ENCODE results near the gene ARL10.

Gene ARL10

GRCh38 chr5:176410486-176411180 is 45.3 kb downstream of the ARL10 start:
- Histone ChIP-seq H3K9me3 (ENCODE audit: control insufficient read depth in 1 of 2, low read length in 2 of 2) (no peaks in the 10 kb centered on the region), H3K9ac (ENCODE audit: low read depth in 1 of 2, low read length in 2 of 2) (no peak overlapping the region), H3K36me3 (ENCODE audit: control insufficient read depth in 1 of 2, insufficient read depth in 2 of 2, low read length in 2 of 2) (peaks cover 27 to 43% of the 10 kb centered on the region in 2 donors), H3K27ac (ENCODE audit: low read depth, low read length) (no peak overlapping the region), H3K4me3 (ENCODE audit: low read depth in 1 of 2, low read length in 2 of 2) (no peak overlapping the region), H3K4me1 (ENCODE audit: control insufficient read depth in 1 of 2, insufficient read depth in 2 of 2, low read length in 2 of 2) (peaks cover 45 to 48% of the 10 kb centered on the region in 2 donors), H3K27me3 (ENCODE audit: control insufficient read depth in 1 of 2, insufficient read depth in 2 of 2, low read length in 2 of 2) (no peaks in the 10 kb centered on the region)

DNA sequence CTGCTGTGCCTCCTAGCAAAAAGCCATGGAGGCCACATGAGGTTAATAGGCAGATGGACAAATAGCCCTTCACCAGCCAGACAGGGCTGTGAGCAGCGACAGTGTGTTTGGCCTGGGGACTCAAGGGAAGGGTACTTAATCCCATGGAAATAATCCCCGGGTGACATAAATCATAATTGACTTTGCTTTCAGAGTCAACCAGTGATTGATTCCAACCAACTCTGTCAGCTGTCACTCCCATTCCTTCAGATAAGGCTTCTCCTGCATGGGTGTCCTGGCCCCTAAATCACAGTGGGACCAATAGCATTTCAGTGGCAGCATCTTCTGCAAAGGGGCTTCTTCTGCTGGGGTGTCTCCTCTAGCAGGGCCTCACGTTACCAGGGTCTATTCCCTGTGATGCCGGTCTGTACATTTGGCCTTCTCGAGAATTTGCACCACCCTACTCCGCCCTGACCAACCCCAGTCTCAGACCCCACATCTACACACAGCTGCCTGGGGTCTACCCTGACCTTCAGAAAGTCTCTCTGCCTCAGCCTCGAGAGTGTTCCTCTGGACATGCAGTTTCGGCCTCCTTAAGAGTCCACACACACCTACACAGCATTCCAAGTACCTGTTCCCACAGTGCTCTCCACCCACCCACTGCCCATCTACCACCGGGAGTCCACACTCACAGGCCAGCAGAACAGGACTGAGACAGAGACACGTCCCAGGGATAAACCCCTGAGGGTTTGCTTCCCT is 47.4 kb downstream of the ARL10 start:
- Histone ChIP-seq H3K9ac (ENCODE audit: low read depth in 1 of 2, low read length in 2 of 2) (peak overlapping the region in 1 of 2 donors; percentile 27), H3K9me3 (ENCODE audit: control insufficient read depth in 1 of 2, low read length in 2 of 2) (no peaks in the 10 kb centered on the region), H3K4me1 (ENCODE audit: control insufficient read depth in 1 of 2, insufficient read depth in 2 of 2, low read length in 2 of 2) (peaks cover 37 to 39% of the 10 kb centered on the region in 2 donors), H3K27me3 (ENCODE audit: control insufficient read depth in 1 of 2, insufficient read depth in 2 of 2, low read length in 2 of 2) (no peaks in the 10 kb centered on the region), H3K4me3 (ENCODE audit: low read depth in 1 of 2, low read length in 2 of 2) (no peak overlapping the region), H3K27ac (ENCODE audit: low read depth, low read length) (no peak overlapping the region), H3K36me3 (ENCODE audit: control insufficient read depth in 1 of 2, insufficient read depth in 2 of 2, low read length in 2 of 2) (peaks cover 14 to 24% of the 10 kb centered on the region in 2 donors)

DNA sequence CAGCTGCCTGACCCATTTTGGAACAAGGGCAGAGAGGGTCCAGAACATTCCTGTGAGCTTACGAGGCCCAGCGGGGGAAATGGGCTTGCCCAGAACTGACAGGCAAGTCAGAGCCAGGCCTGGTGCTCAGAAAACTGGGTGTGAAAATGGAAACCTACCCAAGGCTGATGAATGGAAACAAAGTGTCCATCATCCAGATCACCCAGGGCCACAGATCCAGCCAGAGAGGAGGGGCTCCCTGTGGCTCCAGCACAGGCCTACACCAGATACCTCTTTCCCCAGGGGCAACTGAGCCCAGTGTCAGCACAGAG is 47.9 kb downstream of the ARL10 start:
- H3K27me3 ChIP-seq (ENCODE audit: control insufficient read depth in 1 of 2, insufficient read depth in 2 of 2, low read length in 2 of 2), result no peaks in the 10 kb centered on the region
- H3K4me3 ChIP-seq (ENCODE audit: low read depth in 1 of 2, low read length in 2 of 2), result no peak overlapping the region
- H3K27ac ChIP-seq (ENCODE audit: low read depth, low read length), result no peak overlapping the region
- H3K36me3 ChIP-seq (ENCODE audit: control insufficient read depth in 1 of 2, insufficient read depth in 2 of 2, low read length in 2 of 2), result peaks cover 11 to 19% of the 10 kb centered on the region in 2 donors
- no peaks in the 10 kb centered on the region for H3K9me3 ChIP-seq (ENCODE audit: control insufficient read depth in 1 of 2, low read length in 2 of 2)
- peaks cover 37% of the 10 kb centered on the region in 2 donors for H3K4me1 ChIP-seq (ENCODE audit: control insufficient read depth in 1 of 2, insufficient read depth in 2 of 2, low read length in 2 of 2)
- peak overlapping the region in 1 of 2 donors; percentile 27 for H3K9ac ChIP-seq (ENCODE audit: low read depth in 1 of 2, low read length in 2 of 2)

- Histone ChIP-seq H3K27ac (ENCODE audit: low read depth, low read length) (no peak overlapping the region), H3K36me3 (ENCODE audit: control insufficient read depth in 1 of 2, insufficient read depth in 2 of 2, low read length in 2 of 2) (peaks cover 11 to 19% of the 10 kb centered on the region in 2 donors), H3K9me3 (ENCODE audit: control insufficient read depth in 1 of 2, low read length in 2 of 2) (no peaks in the 10 kb centered on the region), H3K9ac (ENCODE audit: low read depth in 1 of 2, low read length in 2 of 2) (peak overlapping the region; percentile 27 to 38), H3K4me3 (ENCODE audit: low read depth in 1 of 2, low read length in 2 of 2) (no peak overlapping the region), H3K4me1 (ENCODE audit: control insufficient read depth in 1 of 2, insufficient read depth in 2 of 2, low read length in 2 of 2) (peaks cover 37% of the 10 kb centered on the region in 2 donors), H3K27me3 (ENCODE audit: control insufficient read depth in 1 of 2, insufficient read depth in 2 of 2, low read length in 2 of 2) (no peaks in the 10 kb centered on the region)
Observed at GRCh38 chr5:176413709-176414191, 48.5 kb downstream of the ARL10 start.

- peak overlapping the region; percentile 90 to 92 for H3K4me3 ChIP-seq (ENCODE audit: low read depth in 1 of 2, low read length in 2 of 2)
- peaks cover 11 to 14% of the 10 kb centered on the region in 2 donors for H3K36me3 ChIP-seq (ENCODE audit: control insufficient read depth in 1 of 2, insufficient read depth in 2 of 2, low read length in 2 of 2)
- H3K27ac ChIP-seq (ENCODE audit: low read depth, low read length), result no peak overlapping the region
- H3K4me1 ChIP-seq (ENCODE audit: control insufficient read depth in 1 of 2, insufficient read depth in 2 of 2, low read length in 2 of 2), result peaks cover 37% of the 10 kb centered on the region in 2 donors
- peak overlapping the region; percentile 83 to 91 for H3K9ac ChIP-seq (ENCODE audit: low read depth in 1 of 2, low read length in 2 of 2)
- no peaks in the 10 kb centered on the region for H3K9me3 ChIP-seq (ENCODE audit: control insufficient read depth in 1 of 2, low read length in 2 of 2)
- H3K27me3 ChIP-seq (ENCODE audit: control insufficient read depth in 1 of 2, insufficient read depth in 2 of 2, low read length in 2 of 2), result no peaks in the 10 kb centered on the region
Observed at GRCh38 chr5:176414704-176415103, 49.4 kb downstream of the ARL10 start.

GRCh38 chr5:176415240-176415951 is 50.1 kb downstream of the ARL10 start:
- Histone ChIP-seq H3K36me3 (ENCODE audit: control insufficient read depth in 1 of 2, insufficient read depth in 2 of 2, low read length in 2 of 2) (peaks cover 4 to 8% of the 10 kb centered on the region in 2 donors), H3K9ac (ENCODE audit: low read depth in 1 of 2, low read length in 2 of 2) (peak overlapping the region; percentile 83 to 91), H3K27me3 (ENCODE audit: control insufficient read depth in 1 of 2, insufficient read depth in 2 of 2, low read length in 2 of 2) (no peaks in the 10 kb centered on the region), H3K9me3 (ENCODE audit: control insufficient read depth in 1 of 2, low read length in 2 of 2) (no peaks in the 10 kb centered on the region), H3K4me1 (ENCODE audit: control insufficient read depth in 1 of 2, insufficient read depth in 2 of 2, low read length in 2 of 2) (peaks cover 37% of the 10 kb centered on the region in 2 donors), H3K4me3 (ENCODE audit: low read depth in 1 of 2, low read length in 2 of 2) (peak overlapping the region; percentile 90 to 92), H3K27ac (ENCODE audit: low read depth, low read length) (peak overlapping the region; percentile 82)

- Histone ChIP-seq H3K4me3 (ENCODE audit: low read depth in 1 of 2, low read length in 2 of 2) (peak within 1 kb of the TSS; percentile 90 to 92), H3K9ac (ENCODE audit: low read depth in 1 of 2, low read length in 2 of 2) (peak within 1 kb of the TSS; percentile 83 to 91), H3K27ac (ENCODE audit: low read depth, low read length) (peak within 1 kb of the TSS; percentile 82), H3K36me3 (ENCODE audit: control insufficient read depth in 1 of 2, insufficient read depth in 2 of 2, low read length in 2 of 2) (peaks cover 3 to 4% of the 10 kb centered on the region in 2 donors), H3K27me3 (ENCODE audit: control insufficient read depth in 1 of 2, insufficient read depth in 2 of 2, low read length in 2 of 2) (no peaks in the 10 kb centered on the region), H3K9me3 (ENCODE audit: control insufficient read depth in 1 of 2, low read length in 2 of 2) (no peaks in the 10 kb centered on the region), H3K4me1 (ENCODE audit: control insufficient read depth in 1 of 2, insufficient read depth in 2 of 2, low read length in 2 of 2) (peaks cover 34 to 36% of the 10 kb centered on the region in 2 donors)
Observed at GRCh38 chr5:176415952-176416924, 51.0 kb downstream of the ARL10 start, which contains the start of gene CLTB. Gene CLTB (minus strand): TSS chr5:176416539. CDS start chr5:176416363, 176 bp downstream.

DNA sequence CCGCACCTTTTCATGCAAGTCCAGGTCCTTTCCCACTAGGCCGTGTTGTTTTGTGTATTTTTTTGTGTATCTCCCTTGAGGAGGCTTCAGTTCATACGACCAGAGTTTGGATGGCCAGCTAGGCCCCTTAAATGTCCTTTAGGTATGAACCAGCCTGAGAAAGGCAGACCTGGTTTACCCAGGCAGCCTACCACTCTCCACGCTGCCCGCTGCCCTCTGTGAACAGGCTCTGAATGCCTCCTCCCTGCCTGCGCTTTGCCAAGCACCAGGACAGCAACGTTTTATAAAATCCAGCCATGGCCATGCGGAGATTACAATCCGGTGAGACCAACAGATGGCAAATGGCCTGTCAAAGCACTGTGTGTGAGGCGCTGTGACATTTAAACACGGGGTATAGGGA is 51.7 kb downstream of the ARL10 start:
- no peaks in the 10 kb centered on the region for H3K9me3 ChIP-seq (ENCODE audit: control insufficient read depth in 1 of 2, low read length in 2 of 2)
- peak overlapping the region in 1 of 2 donors; percentile 61 for H3K4me3 ChIP-seq (ENCODE audit: low read depth in 1 of 2, low read length in 2 of 2)
- H3K27me3 ChIP-seq (ENCODE audit: control insufficient read depth in 1 of 2, insufficient read depth in 2 of 2, low read length in 2 of 2), result no peaks in the 10 kb centered on the region
- H3K4me1 ChIP-seq (ENCODE audit: control insufficient read depth in 1 of 2, insufficient read depth in 2 of 2, low read length in 2 of 2), result peaks cover 29 to 32% of the 10 kb centered on the region in 2 donors
- H3K36me3 ChIP-seq (ENCODE audit: control insufficient read depth in 1 of 2, insufficient read depth in 2 of 2, low read length in 2 of 2), result peaks cover 3 to 4% of the 10 kb centered on the region in 2 donors
- no peak overlapping the region for H3K27ac ChIP-seq (ENCODE audit: low read depth, low read length)
- H3K9ac ChIP-seq (ENCODE audit: low read depth in 1 of 2, low read length in 2 of 2), result peak overlapping the region in 1 of 2 donors; percentile 70

GRCh38 chr5:176418251-176418650 is 53.0 kb downstream of the ARL10 start:
- Histone ChIP-seq H3K9me3 (ENCODE audit: control insufficient read depth in 1 of 2, low read length in 2 of 2) (no peaks in the 10 kb centered on the region), H3K27ac (ENCODE audit: low read depth, low read length) (no peak overlapping the region), H3K36me3 (ENCODE audit: control insufficient read depth in 1 of 2, insufficient read depth in 2 of 2, low read length in 2 of 2) (no peaks in the 10 kb centered on the region), H3K9ac (ENCODE audit: low read depth in 1 of 2, low read length in 2 of 2) (no peak overlapping the region), H3K4me1 (ENCODE audit: control insufficient read depth in 1 of 2, insufficient read depth in 2 of 2, low read length in 2 of 2) (peaks cover 24% of the 10 kb centered on the region in 2 donors), H3K27me3 (ENCODE audit: control insufficient read depth in 1 of 2, insufficient read depth in 2 of 2, low read length in 2 of 2) (no peaks in the 10 kb centered on the region), H3K4me3 (ENCODE audit: low read depth in 1 of 2, low read length in 2 of 2) (no peak overlapping the region)

Measured in duodenal mucosa (tissue), 2 donors.